ENCODE measurements around the gene ARMC12. TPM values are rescaled to one million over a fixed set of nuclear protein-coding genes. Genes with fewer than 3 reads are reported as not detected.
A peak's percentile ranks its signal among the peaks of the same experiment; 100 is the strongest.
"Not testable (repeated sequence)": the region's sequence is repeated elsewhere in the genome, so short reads cannot be mapped to it uniquely, and the experiment has no call there.

The ARMC12 gene
- polyA plus RNA-seq, 6 donors from 2014 or later = 0.30 to 2.2 (median 0.77) TPM; not detected in 2

- Mint-ChIP-seq H3K27ac (peak overlapping the region; percentile 92 to 99 (median 97)), H3K9me3 (no peaks in the 10 kb centered on the region), H3K36me3 (no peaks in the 10 kb centered on the region), H3K4me1 (peaks cover 48 to 69% (median 55%) of the 10 kb centered on the region in 3 donors), H3K27me3 (peaks cover 0 to under 1% (median 0%) of the 10 kb centered on the region in 3 donors), H3K4me3 (peak overlapping the region; percentile 86 to 96 (median 93))
- DNase-seq = peak; percentile 94
- ATAC-seq (ENCODE audit: low read depth in 2 of 2) = peak; percentile 66 to 68
Observed at GRCh38 chr6:35731736-35732532, 4.9 kb upstream of the ARMC12 start.

- ATAC-seq (ENCODE audit: low read depth in 2 of 2) (no peak), DNase-seq (no peak)
- Mint-ChIP-seq H3K36me3 (no peaks in the 10 kb centered on the region), H3K4me1 (peaks cover 41 to 65% (median 45%) of the 10 kb centered on the region in 3 donors), H3K27ac (peak overlapping the region in 1 of 6 donors; percentile 60), H3K27me3 (no peaks in the 10 kb centered on the region), H3K4me3 (peak overlapping the region in 3 of 8 donors; percentile 33 to 90 (median 45)), H3K9me3 (no peaks in the 10 kb centered on the region)
Observed at GRCh38 chr6:35733633-35734032, 3.2 kb upstream of the ARMC12 start.

GRCh38 chr6:35734319-35734718 lies 2.5 kb upstream of the ARMC12 start:
- peaks cover 35 to 59% (median 38%) of the 10 kb centered on the region in 3 donors for H3K4me1 Mint-ChIP-seq
- ATAC-seq (ENCODE audit: low read depth in 2 of 2) = not testable (repeated sequence)

GRCh38 chr6:35735452-35735851 lies 1.4 kb upstream of the ARMC12 start:
- H3K4me1 Mint-ChIP-seq = peaks cover 27 to 48% (median 29%) of the 10 kb centered on the region in 3 donors
- no peaks in the 10 kb centered on the region for H3K9me3 Mint-ChIP-seq
- DNase-seq = no peak
- no peaks in the 10 kb centered on the region for H3K27me3 Mint-ChIP-seq
- H3K27ac Mint-ChIP-seq = no peak overlapping the region
- no peak for ATAC-seq (ENCODE audit: low read depth in 2 of 2)
- no peak overlapping the region for H3K4me3 Mint-ChIP-seq
- no peaks in the 10 kb centered on the region for H3K36me3 Mint-ChIP-seq

More at GRCh38 chr6:35734319-35734718, 2.5 kb upstream of the ARMC12 start:
- Mint-ChIP-seq H3K4me3 (peak overlapping the region in 2 of 8 donors; percentile 63 to 90), H3K27ac (peak overlapping the region in 2 of 6 donors; percentile 34 to 89)
- DNase-seq, H3K27me3 Mint-ChIP-seq, H3K36me3 Mint-ChIP-seq, H3K9me3 Mint-ChIP-seq: not testable (repeated sequence)

- ATAC-seq (ENCODE audit: low read depth in 2 of 2) = peak; percentile 33 to 40
- H3K4me1 Mint-ChIP-seq = peaks cover 27 to 39% (median 27%) of the 10 kb centered on the region in 3 donors
- no peaks in the 10 kb centered on the region for H3K9me3 Mint-ChIP-seq
- peak overlapping the region in 1 of 8 donors; percentile 65 for H3K4me3 Mint-ChIP-seq
- no peaks in the 10 kb centered on the region for H3K36me3 Mint-ChIP-seq
- H3K27me3 Mint-ChIP-seq = no peaks in the 10 kb centered on the region
- H3K27ac Mint-ChIP-seq = peak overlapping the region in 2 of 6 donors; percentile 53 to 84
- DNase-seq = peak; percentile 82
Observed at GRCh38 chr6:35736253-35736894, 458 bp upstream of the ARMC12 start.

- DNase-seq = peak; percentile 62
- Mint-ChIP-seq H3K4me3 (peak overlapping the region in 2 of 8 donors; percentile 37 to 56), H3K27ac (peak overlapping the region in 3 of 6 donors; percentile 59 to 77 (median 71)), H3K27me3 (no peaks in the 10 kb centered on the region), H3K9me3 (no peaks in the 10 kb centered on the region), H3K4me1 (peaks cover 19 to 32% (median 20%) of the 10 kb centered on the region in 3 donors), H3K36me3 (no peaks in the 10 kb centered on the region)
- peak; percentile 59 to 70 for ATAC-seq (ENCODE audit: low read depth in 2 of 2)
Observed at GRCh38 chr6:35737413-35738211, 780 bp downstream of the ARMC12 start.

- no peak for DNase-seq
- no peaks in the 10 kb centered on the region for H3K36me3 Mint-ChIP-seq
- peaks cover 13 to 25% (median 16%) of the 10 kb centered on the region in 3 donors for H3K4me1 Mint-ChIP-seq
- no peaks in the 10 kb centered on the region for H3K27me3 Mint-ChIP-seq
- H3K4me3 Mint-ChIP-seq = peak overlapping the region in 1 of 8 donors; percentile 16
- no peak for ATAC-seq (ENCODE audit: low read depth in 2 of 2)
- no peaks in the 10 kb centered on the region for H3K9me3 Mint-ChIP-seq
- peak overlapping the region in 4 of 6 donors; percentile 13 to 68 (median 36) for H3K27ac Mint-ChIP-seq
Observed at GRCh38 chr6:35739645-35740524, 3.1 kb downstream of the ARMC12 start.

- Mint-ChIP-seq H3K27me3 (peaks cover 0 to 9% (median 0%) of the 10 kb centered on the region in 3 donors), H3K9me3 (peaks cover 0 to 7% (median 3%) of the 10 kb centered on the region in 7 donors), H3K4me3 (no peak overlapping the region)
Observed at GRCh38 chr6:35742842-35743241, 6.0 kb downstream of the ARMC12 start.

GRCh38 chr6:35745509-35745908 lies 8.7 kb downstream of the ARMC12 start:
- H3K27ac Mint-ChIP-seq = no peak overlapping the region
- H3K27me3 Mint-ChIP-seq = peaks cover 0 to 9% (median 0%) of the 10 kb centered on the region in 3 donors
- H3K9me3 Mint-ChIP-seq = peaks cover 0 to 14% (median 6%) of the 10 kb centered on the region in 7 donors
- no peaks in the 10 kb centered on the region for H3K4me1 Mint-ChIP-seq
- no peak overlapping the region for H3K4me3 Mint-ChIP-seq
- DNase-seq (no peak), ATAC-seq (ENCODE audit: low read depth in 2 of 2) (no peak)
- peaks cover 0 to 5% of the 10 kb centered on the region in 2 donors for H3K36me3 Mint-ChIP-seq

More at GRCh38 chr6:35742842-35743241, 6.0 kb downstream of the ARMC12 start:
- Mint-ChIP-seq H3K27ac (no peak overlapping the region), H3K4me1 (peaks cover 0 to under 1% (median 0%) of the 10 kb centered on the region in 3 donors), H3K36me3 (peaks cover 0 to 3% of the 10 kb centered on the region in 2 donors)
- DNase-seq = no peak
- no peak for ATAC-seq (ENCODE audit: low read depth in 2 of 2)

GRCh38 chr6:35746516-35746915 lies 9.7 kb downstream of the ARMC12 start:
- H3K9me3 Mint-ChIP-seq = peaks cover 0 to 14% (median 6%) of the 10 kb centered on the region in 7 donors
- ATAC-seq (ENCODE audit: low read depth in 2 of 2) (no peak), DNase-seq (no peak)
- H3K27me3 Mint-ChIP-seq = peaks cover 0 to 9% (median 0%) of the 10 kb centered on the region in 3 donors
- H3K4me1 Mint-ChIP-seq = no peaks in the 10 kb centered on the region
- H3K36me3 Mint-ChIP-seq = peaks cover 0 to 5% of the 10 kb centered on the region in 2 donors
- H3K4me3 Mint-ChIP-seq = no peak overlapping the region
- H3K27ac Mint-ChIP-seq = peak overlapping the region in 1 of 6 donors; percentile 11

GRCh38 chr6:35747877-35748276 lies 11.0 kb downstream of the ARMC12 start:
- ATAC-seq (ENCODE audit: low read depth in 2 of 2) (no peak), DNase-seq (no peak)
- Mint-ChIP-seq H3K27me3 (peaks cover 0 to 17% (median 0%) of the 10 kb centered on the region in 3 donors), H3K4me3 (no peak overlapping the region), H3K36me3 (peaks cover 0 to 5% of the 10 kb centered on the region in 2 donors), H3K4me1 (no peaks in the 10 kb centered on the region), H3K9me3 (peaks cover 0 to 14% (median 6%) of the 10 kb centered on the region in 7 donors), H3K27ac (no peak overlapping the region)

GRCh38 chr6:35750557-35750956 lies 13.7 kb downstream of the ARMC12 start:
- Mint-ChIP-seq H3K4me1 (no peaks in the 10 kb centered on the region), H3K27me3 (peaks cover 0 to 17% (median 0%) of the 10 kb centered on the region in 3 donors), H3K27ac (no peak overlapping the region), H3K4me3 (no peak overlapping the region), H3K9me3 (peaks cover 0 to 14% (median 6%) of the 10 kb centered on the region in 7 donors), H3K36me3 (peaks cover 0 to 5% of the 10 kb centered on the region in 2 donors)
- ATAC-seq (ENCODE audit: low read depth in 2 of 2) (no peak), DNase-seq (no peak)

All from naive B cell (primary cell).